Osteoblast (primary cell): Measurements from ENCODE around the gene PPP2R5C. TPM values are rescaled to one million over a fixed set of nuclear protein-coding genes. Genes with fewer than 3 reads are reported as not detected.

Source experiments
- DNase-seq: peaks from one replicate; pipeline ENCODE4 v3.0.0; 2011; ENCODE audit warnings: low spot score, mixed read lengths; ENCODE audit not compliant: insufficient read length; ENCODE audit errors: missing footprints
- H2AFZ ChIP-seq: 2 replicates; pipeline ENCODE4 v1.6.0; 2011; ENCODE audit warnings: mild to moderate bottlenecking, low read length
- H3K27ac ChIP-seq: 2 replicates; pipeline ENCODE4 v1.5.1; 2011; ENCODE audit warnings: mild to moderate bottlenecking, low read depth, low read length, moderate library complexity
- H3K27me3 ChIP-seq: 2 replicates; pipeline ENCODE4 v1.6.0; 2012; ENCODE audit warnings: mild to moderate bottlenecking, control low read depth, inconsistent platforms, low read length, moderate library complexity; ENCODE audit not compliant: insufficient read depth
- H3K36me3 ChIP-seq: 2 replicates; pipeline ENCODE4 v1.5.1; 2011; ENCODE audit warnings: mild to moderate bottlenecking, low read length, control low read depth, moderate library complexity; ENCODE audit not compliant: insufficient read depth
- H3K4me1 ChIP-seq: 2 replicates; pipeline ENCODE4 v1.5.1; 2011; ENCODE audit warnings: mild to moderate bottlenecking, low read length, control low read depth, moderate library complexity; ENCODE audit not compliant: insufficient read depth
- H3K4me2 ChIP-seq: 2 replicates; pipeline ENCODE4 v1.6.0; 2011; ENCODE audit warnings: mild to moderate bottlenecking, low read length; ENCODE audit not compliant: insufficient read depth
- H3K4me3 ChIP-seq: fragments of 200-600 bp; sonication (generic); 3 replicates; pipeline ENCODE4 v1.5.1; 2012; ENCODE audit warnings: mild to moderate bottlenecking, low read length, inconsistent platforms; ENCODE audit not compliant: insufficient read depth
- H3K79me2 ChIP-seq: 2 replicates; pipeline ENCODE4 v1.6.0; 2012; ENCODE audit warnings: mild to moderate bottlenecking, low read length, control low read depth, inconsistent platforms; ENCODE audit not compliant: insufficient read depth
- H3K9me3 ChIP-seq: 2 replicates; pipeline ENCODE4 v1.5.1; 2011; ENCODE audit warnings: low read depth, low read length, control low read depth
- H4K20me1 ChIP-seq: 2 replicates; pipeline ENCODE4 v1.6.0; 2012; ENCODE audit warnings: mild to moderate bottlenecking, low read length, control low read depth; ENCODE audit not compliant: insufficient read depth
- CTCF ChIP-seq: IDR thresholded peaks from 2 replicates; pipeline ENCODE4 v1.5.1; 2011; ENCODE audit warnings: mild to moderate bottlenecking, low read depth, low read length, moderate library complexity; ENCODE audit errors: extremely low read depth
- total RNA-seq: library from RNA; depleted of rRNA; stranded (reverse); fragments of >200 nt; gene quantifications from 2 replicates; pipeline ENCODE4 v1.2.3, GENCODE V29; 2012

PPP2R5C gene
- total RNA-seq, 1 donor, result 101 TPM

- no peak for DNase-seq
- Histone ChIP-seq H3K4me1 (no peaks in the 10 kb centered on the region), H3K9me3 (no peaks in the 10 kb centered on the region), H3K27ac (no peak overlapping the region), H3K27me3 (peaks cover 21% of the 10 kb centered on the region), H3K79me2 (no peaks in the 10 kb centered on the region), H4K20me1 (peaks cover 25% of the 10 kb centered on the region), H3K36me3 (no peaks in the 10 kb centered on the region), H3K4me2 (no peak overlapping the region), H3K4me3 (no peak overlapping the region), H2AFZ (no peak overlapping the region)
- TF ChIP-seq CTCF, result no peak
Observed at GRCh38 chr14:101775826-101776225, 14.3 kb downstream of the PPP2R5C start.

GRCh38 chr14:101776344-101776743 is 14.8 kb downstream of the PPP2R5C start:
- Histone ChIP-seq H3K9me3 (no peaks in the 10 kb centered on the region), H3K4me3 (no peak overlapping the region), H3K27ac (no peak overlapping the region), H2AFZ (no peak overlapping the region), H3K79me2 (no peaks in the 10 kb centered on the region), H3K4me1 (no peaks in the 10 kb centered on the region), H4K20me1 (peaks cover 29% of the 10 kb centered on the region), H3K27me3 (peaks cover 24% of the 10 kb centered on the region), H3K36me3 (no peaks in the 10 kb centered on the region), H3K4me2 (no peak overlapping the region)
- DNase-seq, result no peak
- no peak for TF ChIP-seq CTCF

- no peak for TF ChIP-seq CTCF
- no peaks in the 10 kb centered on the region for H3K36me3 ChIP-seq
- peak overlapping the region; percentile 84 for H3K4me2 ChIP-seq
- no peak overlapping the region for H3K4me3 ChIP-seq
- no peaks in the 10 kb centered on the region for H3K4me1 ChIP-seq
- no peaks in the 10 kb centered on the region for H3K79me2 ChIP-seq
- no peak overlapping the region for H3K27ac ChIP-seq
- H4K20me1 ChIP-seq, result peaks cover 29% of the 10 kb centered on the region
- H3K27me3 ChIP-seq, result peaks cover 24% of the 10 kb centered on the region
- H2AFZ ChIP-seq, result no peak overlapping the region
- DNase-seq, result no peak
- no peaks in the 10 kb centered on the region for H3K9me3 ChIP-seq
Observed at GRCh38 chr14:101780390-101780789, 18.9 kb downstream of the PPP2R5C start.

GRCh38 chr14:101780887-101781239 is 19.4 kb downstream of the PPP2R5C start:
- no peak for DNase-seq
- Histone ChIP-seq H4K20me1 (peaks cover 26% of the 10 kb centered on the region), H3K4me3 (peak overlapping the region; percentile 68), H3K79me2 (no peaks in the 10 kb centered on the region), H3K9me3 (no peaks in the 10 kb centered on the region), H3K4me2 (peak overlapping the region; percentile 84), H2AFZ (no peak overlapping the region), H3K27me3 (peaks cover 24% of the 10 kb centered on the region), H3K36me3 (no peaks in the 10 kb centered on the region), H3K27ac (no peak overlapping the region), H3K4me1 (no peaks in the 10 kb centered on the region)
- TF ChIP-seq CTCF, result no peak
